Loucy (cell line): ENCODE data around the gene KRT17.
"Not testable (repeated sequence)": the region's sequence is repeated elsewhere in the genome, so short reads cannot be mapped to it uniquely, and the experiment has no call there.

ENCODE experiments used
- CTCF ChIP-seq: fragments of 200-600 bp; sonication (generic); conservative IDR thresholded peaks from 2 replicates; pipeline ENCODE4 v1.5.1; 2014; ENCODE audit warnings: mild to moderate bottlenecking, antibody characterized with exemption, low read length
- EZH2phosphoT487 ChIP-seq: fragments of 200-600 bp; IDR thresholded peaks from 2 replicates; pipeline ENCODE4 v1.6.1; 2018; ENCODE audit warnings: antibody characterized with exemption, mild to moderate bottlenecking, moderate library complexity, borderline replicate concordance

DNA sequence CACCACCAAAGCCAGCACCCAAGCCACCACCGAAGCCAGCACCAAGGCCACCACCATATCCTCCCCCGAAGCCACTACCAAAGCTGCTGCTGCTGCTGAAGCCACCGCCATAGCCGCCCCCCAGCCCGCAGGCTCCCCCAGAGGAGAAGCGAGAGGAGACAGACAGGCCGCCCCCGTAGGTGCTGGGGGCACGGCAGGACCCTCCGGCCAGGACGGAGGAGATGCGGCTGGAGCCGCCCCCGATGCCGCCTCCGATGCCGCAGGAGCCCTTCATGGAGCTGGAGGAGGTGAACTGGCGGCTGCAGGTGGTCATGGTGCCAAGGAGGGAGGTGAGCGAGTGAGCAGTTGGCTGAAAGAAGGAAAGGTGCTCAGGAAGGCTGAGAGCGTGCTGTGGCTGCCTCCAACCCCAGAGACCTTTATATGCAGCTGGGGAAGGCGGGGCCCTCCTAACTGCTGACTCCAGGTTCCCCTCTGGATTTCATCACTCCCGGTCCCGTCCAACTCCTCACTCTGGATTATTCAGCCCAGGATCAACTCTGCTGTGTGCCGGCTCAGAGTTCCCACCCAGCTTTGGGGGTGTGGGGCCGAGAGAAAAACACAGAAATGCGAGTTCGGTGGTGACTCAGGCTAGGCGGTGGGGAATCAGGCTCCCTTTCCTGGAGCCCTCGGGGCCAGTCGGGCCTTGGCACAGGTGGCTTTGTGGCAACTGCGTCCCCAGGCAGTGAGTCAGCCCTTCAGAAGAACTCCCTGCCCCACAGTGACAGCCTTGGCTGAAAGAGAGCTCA lies 11.8 kb downstream of the KRT17 start, which contains the start of gene KRT16:
- TF ChIP-seq CTCF, EZH2phosphoT487: not testable (repeated sequence)
